ENCODE measurements around the gene EMILIN2. TPM values are rescaled to one million over a fixed set of nuclear protein-coding genes. Genes with fewer than 3 reads are reported as not detected.

Gene EMILIN2
- total RNA-seq, 1 experiment from 2014 or later: 20.0 TPM

GRCh38 chr18:2908946-2909335, 62.1 kb downstream of the EMILIN2 start:
- H3K27ac Mint-ChIP-seq: peak overlapping the region in 1 of 3 experiments; percentile 63; a peak in 1 of 7 replicates
- peaks cover 5% of the 10 kb centered on the region for H3K23me2 ChIP-seq (ENCODE audit: insufficient read length, low read depth, low read length, poor library complexity, severe bottlenecking)

More at GRCh38 chr18:2908946-2909335, 62.1 kb downstream of the EMILIN2 start:
- H3K14ac ChIP-seq (ENCODE audit: insufficient read depth, low read length): no peak overlapping the region
- H3K9me3 Mint-ChIP-seq: no peaks in the 10 kb centered on the region
- H2BK20ac ChIP-seq (ENCODE audit: low read depth, low read length, poor library complexity, severe bottlenecking): no peak overlapping the region
- H3K23ac ChIP-seq (ENCODE audit: insufficient read length, low read depth, low read length): no peak overlapping the region
- no peaks in the 10 kb centered on the region for H3K79me1 ChIP-seq (ENCODE audit: insufficient read depth, low read depth, low read length, poor library complexity, severe bottlenecking)
- H3K36me3 Mint-ChIP-seq (ENCODE audit: insufficient read depth in 1 of 3, low read depth in 3 of 3): peaks cover 9 to 49% (median 37%) of the 10 kb centered on the region in 3 experiments; a peak in 6 of 7 replicates
- no peak overlapping the region for H4K91ac ChIP-seq (ENCODE audit: insufficient read length, low read depth, low read length)
- H2BK12ac ChIP-seq (ENCODE audit: insufficient read length, low read depth, low read length): no peak overlapping the region
- H3K18ac ChIP-seq (ENCODE audit: insufficient read length, low read depth, low read length): no peak overlapping the region
- H3K27me3 ChIP-seq (ENCODE audit: insufficient read depth, low read length): no peaks in the 10 kb centered on the region
- H3K4me2 ChIP-seq (ENCODE audit: insufficient read depth, insufficient read length, low read length): no peak overlapping the region
- H3K27me3 Mint-ChIP-seq (ENCODE audit: low read depth): peaks cover 6% of the 10 kb centered on the region; the same call in 1 of the 2 replicates
- no peak overlapping the region for H2BK5ac ChIP-seq (ENCODE audit: insufficient read length, low read length)
- H4K20me1 ChIP-seq (ENCODE audit: control insufficient read depth, insufficient read depth, insufficient read length): no peaks in the 10 kb centered on the region
- no peaks in the 10 kb centered on the region for H3K4me1 ChIP-seq (ENCODE audit: insufficient read depth, low read length)
- no peak overlapping the region for H3K9ac ChIP-seq (ENCODE audit: extremely low read depth, insufficient read length, low read length)
- H2BK120ac ChIP-seq (ENCODE audit: low read depth, low read length, poor library complexity, severe bottlenecking): no peak overlapping the region
- H2AK5ac ChIP-seq (ENCODE audit: insufficient read length, low read length): no peak overlapping the region
- no peak overlapping the region for H4K8ac ChIP-seq (replicated peaks; ENCODE audit: insufficient read length, low read depth, low read length)
- WGBS (ENCODE audit: extremely low coverage, insufficient read length, low lambda C conversion rate): no CpG with 5 or more reads among the region's 2 CpGs
- no peaks in the 10 kb centered on the region for H3K9me3 ChIP-seq (ENCODE audit: control insufficient read depth, low read depth, low read length)
- H3K79me2 ChIP-seq (ENCODE audit: insufficient read depth, low read length): no peaks in the 10 kb centered on the region
- H3K4ac ChIP-seq (ENCODE audit: low read depth, low read length): no peak overlapping the region
- H4K5ac ChIP-seq (ENCODE audit: insufficient read length, low read depth, low read length): no peak overlapping the region
- H3K4me3 Mint-ChIP-seq: no peak overlapping the region
- TF ChIP-seq CTCF (conservative IDR thresholded peaks at IDR 0.05): no peak
- no peak overlapping the region for H3K56ac ChIP-seq (ENCODE audit: insufficient read length, low read depth, low read length)
- H2AFZ ChIP-seq (ENCODE audit: low read length): no peak overlapping the region
- H3K27ac ChIP-seq (ENCODE audit: insufficient read length, low read depth, low read length): no peak overlapping the region
- no peak for DNase-seq
- H2BK15ac ChIP-seq (ENCODE audit: low read depth, low read length): no peak overlapping the region
- H3T11ph ChIP-seq (ENCODE audit: low read length): no peak overlapping the region
- peaks cover 6 to 10% of the 10 kb centered on the region in 2 experiments for H3K4me1 Mint-ChIP-seq
